IPS-18a (cell line): ENCODE results near the gene SLC25A21.

Experiments used
- H3K27ac ChIP-seq: one replicate; pipeline ENCODE4 v1.5.1; 2013; ENCODE audit warnings: low read length
- H3K27me3 ChIP-seq: one replicate; pipeline ENCODE4 v1.6.1; 2013; ENCODE audit warnings: mild to moderate bottlenecking, low read length; ENCODE audit not compliant: control insufficient read depth, insufficient read depth
- H3K36me3 ChIP-seq: one replicate; pipeline ENCODE4 v1.6.1; 2013; ENCODE audit warnings: low read depth, low read length; ENCODE audit not compliant: control insufficient read depth
- H3K4me1 ChIP-seq: one replicate; pipeline ENCODE4 v1.6.1; 2013; ENCODE audit warnings: low read depth, low read length; ENCODE audit not compliant: control insufficient read depth
- H3K4me3 ChIP-seq: one replicate; pipeline ENCODE4 v1.5.1; 2013; ENCODE audit warnings: low read length
- H3K9ac ChIP-seq: one replicate; pipeline ENCODE4 v1.6.1; 2013; ENCODE audit warnings: mild to moderate bottlenecking, low read length, moderate library complexity
- H3K9me3 ChIP-seq: one replicate; pipeline ENCODE4 v1.6.1; 2013; ENCODE audit warnings: low read depth, low read length; ENCODE audit not compliant: control insufficient read depth

Gene SLC25A21

GRCh38 chr14:37139710-37140109 lies 32.7 kb downstream of the SLC25A21 start:
- H3K36me3 ChIP-seq: no peaks in the 10 kb centered on the region
- H3K27me3 ChIP-seq: no peaks in the 10 kb centered on the region
- H3K9me3 ChIP-seq: no peaks in the 10 kb centered on the region
- H3K4me3 ChIP-seq: no peak overlapping the region
- H3K9ac ChIP-seq: no peak overlapping the region
- H3K4me1 ChIP-seq: no peaks in the 10 kb centered on the region
- H3K27ac ChIP-seq: no peak overlapping the region

GRCh38 chr14:37138898-37139297 lies 33.5 kb downstream of the SLC25A21 start:
- no peaks in the 10 kb centered on the region for H3K9me3 ChIP-seq
- H3K4me1 ChIP-seq: no peaks in the 10 kb centered on the region
- H3K27ac ChIP-seq: no peak overlapping the region
- H3K36me3 ChIP-seq: no peaks in the 10 kb centered on the region
- no peaks in the 10 kb centered on the region for H3K27me3 ChIP-seq
- H3K9ac ChIP-seq: no peak overlapping the region
- no peak overlapping the region for H3K4me3 ChIP-seq

GRCh38 chr14:37133284-37133913 lies 39.0 kb downstream of the SLC25A21 start:
- no peak overlapping the region for H3K27ac ChIP-seq
- H3K27me3 ChIP-seq: no peaks in the 10 kb centered on the region
- no peak overlapping the region for H3K4me3 ChIP-seq
- no peaks in the 10 kb centered on the region for H3K9me3 ChIP-seq
- no peaks in the 10 kb centered on the region for H3K4me1 ChIP-seq
- no peak overlapping the region for H3K9ac ChIP-seq
- H3K36me3 ChIP-seq: no peaks in the 10 kb centered on the region

GRCh38 chr14:37131205-37131604 lies 41.2 kb downstream of the SLC25A21 start:
- Histone ChIP-seq H3K27me3 (no peaks in the 10 kb centered on the region), H3K9me3 (no peaks in the 10 kb centered on the region), H3K9ac (no peak overlapping the region), H3K36me3 (no peaks in the 10 kb centered on the region), H3K27ac (no peak overlapping the region), H3K4me3 (no peak overlapping the region), H3K4me1 (no peaks in the 10 kb centered on the region)

- Histone ChIP-seq H3K9ac (no peak overlapping the region), H3K4me3 (no peak overlapping the region), H3K9me3 (no peaks in the 10 kb centered on the region)
Observed at GRCh38 chr14:37129047-37129446, 43.4 kb downstream of the SLC25A21 start.

GRCh38 chr14:37124614-37125013 lies 47.8 kb downstream of the SLC25A21 start:
- H3K4me3 ChIP-seq: no peak overlapping the region
- H3K27ac ChIP-seq: no peak overlapping the region

More at GRCh38 chr14:37129047-37129446, 43.4 kb downstream of the SLC25A21 start:
- H3K27me3 ChIP-seq: no peaks in the 10 kb centered on the region
- H3K27ac ChIP-seq: no peak overlapping the region
- H3K36me3 ChIP-seq: no peaks in the 10 kb centered on the region
- no peaks in the 10 kb centered on the region for H3K4me1 ChIP-seq

GRCh38 chr14:37122919-37123639 lies 49.3 kb downstream of the SLC25A21 start:
- Histone ChIP-seq H3K27me3 (no peaks in the 10 kb centered on the region), H3K27ac (no peak overlapping the region)

More at GRCh38 chr14:37124614-37125013, 47.8 kb downstream of the SLC25A21 start:
- no peaks in the 10 kb centered on the region for H3K36me3 ChIP-seq
- H3K4me1 ChIP-seq: no peaks in the 10 kb centered on the region
- no peak overlapping the region for H3K9ac ChIP-seq
- H3K27me3 ChIP-seq: no peaks in the 10 kb centered on the region
- no peaks in the 10 kb centered on the region for H3K9me3 ChIP-seq

GRCh38 chr14:37122288-37122687 lies 50.1 kb downstream of the SLC25A21 start:
- Histone ChIP-seq H3K9me3 (no peaks in the 10 kb centered on the region), H3K27me3 (no peaks in the 10 kb centered on the region), H3K36me3 (no peaks in the 10 kb centered on the region), H3K4me3 (no peak overlapping the region), H3K4me1 (no peaks in the 10 kb centered on the region), H3K9ac (no peak overlapping the region), H3K27ac (no peak overlapping the region)

More at GRCh38 chr14:37122919-37123639, 49.3 kb downstream of the SLC25A21 start:
- Histone ChIP-seq H3K9ac (no peak overlapping the region), H3K4me1 (no peaks in the 10 kb centered on the region), H3K9me3 (no peaks in the 10 kb centered on the region), H3K4me3 (no peak overlapping the region), H3K36me3 (no peaks in the 10 kb centered on the region)

GRCh38 chr14:37118673-37119366 lies 53.6 kb downstream of the SLC25A21 start:
- H3K9me3 ChIP-seq: no peaks in the 10 kb centered on the region
- H3K36me3 ChIP-seq: no peaks in the 10 kb centered on the region
- no peak overlapping the region for H3K4me3 ChIP-seq
- no peak overlapping the region for H3K9ac ChIP-seq
- no peaks in the 10 kb centered on the region for H3K4me1 ChIP-seq
- H3K27me3 ChIP-seq: no peaks in the 10 kb centered on the region
- no peak overlapping the region for H3K27ac ChIP-seq

- no peak overlapping the region for H3K27ac ChIP-seq
Observed at GRCh38 chr14:37116933-37117849, 55.2 kb downstream of the SLC25A21 start.

GRCh38 chr14:37115406-37115805 lies 57.0 kb downstream of the SLC25A21 start:
- no peak overlapping the region for H3K4me3 ChIP-seq
- H3K27ac ChIP-seq: no peak overlapping the region

More at GRCh38 chr14:37116933-37117849, 55.2 kb downstream of the SLC25A21 start:
- no peaks in the 10 kb centered on the region for H3K27me3 ChIP-seq
- H3K36me3 ChIP-seq: no peaks in the 10 kb centered on the region
- no peak overlapping the region for H3K9ac ChIP-seq
- no peaks in the 10 kb centered on the region for H3K4me1 ChIP-seq
- no peak overlapping the region for H3K4me3 ChIP-seq
- no peaks in the 10 kb centered on the region for H3K9me3 ChIP-seq

More at GRCh38 chr14:37115406-37115805, 57.0 kb downstream of the SLC25A21 start:
- H3K27me3 ChIP-seq: no peaks in the 10 kb centered on the region
- H3K36me3 ChIP-seq: no peaks in the 10 kb centered on the region
- no peak overlapping the region for H3K9ac ChIP-seq
- H3K9me3 ChIP-seq: no peaks in the 10 kb centered on the region
- H3K4me1 ChIP-seq: no peaks in the 10 kb centered on the region
